ENCODE measurements around the gene C1orf87.

The C1orf87 gene

DNA sequence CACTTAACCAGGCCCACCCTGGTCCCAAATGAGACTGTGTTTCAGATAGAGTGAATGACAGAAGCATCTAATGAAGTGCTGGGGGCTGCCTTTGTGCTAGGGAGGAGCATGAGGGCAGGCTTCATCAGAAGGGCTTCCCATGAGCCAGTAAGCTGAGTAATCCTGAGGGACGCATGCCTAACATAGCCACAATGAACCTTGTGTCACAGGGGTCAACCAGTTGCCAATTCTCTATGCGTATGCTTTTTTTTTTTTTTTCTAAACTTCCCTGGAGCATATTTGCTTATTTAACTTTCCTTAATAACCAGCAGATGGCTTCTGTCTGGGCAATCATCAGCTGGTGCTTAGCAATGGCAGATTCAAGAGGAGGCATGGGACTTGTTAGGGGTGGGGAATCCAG lies 121.5 kb downstream of the C1orf87 start:
- Histone ChIP-seq H3K27me3 (replicated peaks; ENCODE audit: control insufficient read depth, insufficient read depth, low read length) (no peaks in the 10 kb centered on the region), H3K36me3 (ENCODE audit: control insufficient read depth, insufficient read depth, low read length) (no peaks in the 10 kb centered on the region), H3K4me3 (replicated peaks; ENCODE audit: low read depth, low read length) (no peak overlapping the region)
- TF ChIP-seq, protein P1, sequence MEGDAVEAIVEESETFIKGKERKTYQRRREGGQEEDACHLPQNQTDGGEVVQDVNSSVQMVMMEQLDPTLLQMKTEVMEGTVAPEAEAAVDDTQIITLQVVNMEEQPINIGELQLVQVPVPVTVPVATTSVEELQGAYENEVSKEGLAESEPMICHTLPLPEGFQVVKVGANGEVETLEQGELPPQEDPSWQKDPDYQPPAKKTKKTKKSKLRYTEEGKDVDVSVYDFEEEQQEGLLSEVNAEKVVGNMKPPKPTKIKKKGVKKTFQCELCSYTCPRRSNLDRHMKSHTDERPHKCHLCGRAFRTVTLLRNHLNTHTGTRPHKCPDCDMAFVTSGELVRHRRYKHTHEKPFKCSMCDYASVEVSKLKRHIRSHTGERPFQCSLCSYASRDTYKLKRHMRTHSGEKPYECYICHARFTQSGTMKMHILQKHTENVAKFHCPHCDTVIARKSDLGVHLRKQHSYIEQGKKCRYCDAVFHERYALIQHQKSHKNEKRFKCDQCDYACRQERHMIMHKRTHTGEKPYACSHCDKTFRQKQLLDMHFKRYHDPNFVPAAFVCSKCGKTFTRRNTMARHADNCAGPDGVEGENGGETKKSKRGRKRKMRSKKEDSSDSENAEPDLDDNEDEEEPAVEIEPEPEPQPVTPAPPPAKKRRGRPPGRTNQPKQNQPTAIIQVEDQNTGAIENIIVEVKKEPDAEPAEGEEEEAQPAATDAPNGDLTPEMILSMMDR (IDR thresholded peaks at IDR 0.05; ENCODE audit: insufficient read depth, low read length, poor library complexity, severe bottlenecking): no peak
- no peak for DNase-seq (ENCODE audit: extremely low read depth, insufficient read length)

DNA sequence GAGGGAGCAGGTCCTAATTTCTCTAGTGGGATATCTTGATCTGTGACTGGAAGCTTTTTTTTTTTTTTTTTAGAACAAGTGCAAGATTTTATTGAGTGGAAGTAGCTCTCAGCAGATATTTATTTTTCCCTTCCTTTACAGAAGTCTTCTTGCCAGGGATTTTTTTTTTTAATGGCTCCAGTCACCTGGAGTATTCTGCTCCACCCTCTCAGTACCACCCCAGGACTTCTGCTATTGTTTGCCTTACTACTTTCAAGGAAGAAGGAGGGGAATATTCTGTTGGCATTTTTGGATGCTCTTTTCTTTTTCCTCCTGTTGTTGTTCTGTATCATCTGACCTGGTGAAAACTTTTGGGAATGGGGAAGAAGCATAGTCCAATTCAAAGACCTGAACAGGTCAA lies 123.9 kb downstream of the C1orf87 start:
- H3K27me3 ChIP-seq (replicated peaks; ENCODE audit: control insufficient read depth, insufficient read depth, low read length): no peaks in the 10 kb centered on the region
- no peak for DNase-seq (ENCODE audit: extremely low read depth, insufficient read length)
- TF ChIP-seq, protein P1 (IDR thresholded peaks at IDR 0.05; ENCODE audit: insufficient read depth, low read length, poor library complexity, severe bottlenecking): no peak
- no peak overlapping the region for H3K4me3 ChIP-seq (replicated peaks; ENCODE audit: low read depth, low read length)
- H3K36me3 ChIP-seq (ENCODE audit: control insufficient read depth, insufficient read depth, low read length): no peaks in the 10 kb centered on the region

DNA sequence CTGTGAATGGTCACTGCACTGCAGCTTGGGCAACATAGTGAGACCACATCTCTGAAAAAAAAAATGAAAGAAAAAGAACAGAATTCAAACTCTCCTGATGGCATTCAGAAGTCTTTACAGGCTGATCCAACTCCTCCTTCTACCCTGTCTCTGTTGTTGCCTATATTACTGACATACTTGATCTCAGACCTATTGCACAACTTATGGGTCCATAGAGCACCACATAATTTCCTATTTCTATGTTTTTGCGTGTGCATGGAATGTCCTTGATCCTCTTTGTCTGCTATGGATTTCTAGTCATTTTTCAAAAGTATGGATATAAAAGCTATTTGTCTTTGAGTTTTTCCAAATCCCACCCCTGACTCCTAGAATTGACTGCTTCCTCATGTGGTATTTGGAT lies 124.6 kb downstream of the C1orf87 start:
- Histone ChIP-seq H3K27me3 (replicated peaks; ENCODE audit: control insufficient read depth, insufficient read depth, low read length) (no peaks in the 10 kb centered on the region), H3K4me3 (replicated peaks; ENCODE audit: low read depth, low read length) (no peak overlapping the region), H3K36me3 (ENCODE audit: control insufficient read depth, insufficient read depth, low read length) (no peaks in the 10 kb centered on the region)
- TF ChIP-seq, protein P1 (IDR thresholded peaks at IDR 0.05; ENCODE audit: insufficient read depth, low read length, poor library complexity, severe bottlenecking): no peak
- no peak for DNase-seq (ENCODE audit: extremely low read depth, insufficient read length)

DNA sequence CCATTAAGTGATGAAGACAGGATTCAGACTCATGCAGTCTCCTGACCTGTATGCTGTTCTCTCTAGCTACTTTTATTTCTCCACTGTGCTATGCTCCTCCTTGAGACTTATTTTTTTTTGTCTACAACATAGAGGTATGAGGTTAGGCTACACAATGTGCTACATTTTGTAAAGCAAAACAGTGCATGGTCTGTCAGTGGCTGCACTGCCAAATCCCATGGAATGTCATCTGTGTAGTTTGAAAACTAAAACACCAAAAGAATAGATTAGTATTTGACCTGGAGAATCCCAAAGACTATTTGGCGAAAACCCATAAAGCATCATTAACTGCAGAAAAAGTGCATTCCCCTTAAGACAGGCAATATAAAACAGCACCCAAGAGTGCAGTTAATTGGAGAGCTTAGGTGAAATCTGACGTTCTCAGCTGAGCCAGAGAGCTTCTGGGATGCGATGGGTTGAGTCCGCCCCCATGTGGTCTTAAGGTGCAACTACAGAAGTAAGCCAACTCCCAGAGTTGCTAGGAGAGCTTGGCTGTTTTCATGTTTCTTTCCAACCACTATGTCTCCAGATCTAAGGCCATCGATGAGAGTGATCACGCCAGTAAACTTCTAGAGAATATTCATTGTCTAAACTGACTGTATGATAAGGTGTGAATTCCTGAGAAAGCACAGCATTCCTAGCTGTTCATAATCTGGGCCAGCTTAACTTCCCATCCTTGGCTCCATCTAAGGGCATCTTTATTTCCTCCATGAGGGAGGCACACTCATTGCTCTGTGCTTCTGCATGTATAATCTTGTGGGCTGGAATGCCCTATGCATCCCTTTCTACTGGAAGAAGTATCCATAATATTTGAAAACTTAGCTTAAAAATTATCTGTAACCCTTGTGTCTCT lies 126.3 kb downstream of the C1orf87 start:
- Histone ChIP-seq H3K36me3 (ENCODE audit: control insufficient read depth, insufficient read depth, low read length) (no peaks in the 10 kb centered on the region), H3K4me3 (replicated peaks; ENCODE audit: low read depth, low read length) (no peak overlapping the region), H3K27me3 (replicated peaks; ENCODE audit: control insufficient read depth, insufficient read depth, low read length) (no peaks in the 10 kb centered on the region)
- TF ChIP-seq, protein P1 (IDR thresholded peaks at IDR 0.05; ENCODE audit: insufficient read depth, low read length, poor library complexity, severe bottlenecking): peak; percentile 89
- no peak for DNase-seq (ENCODE audit: extremely low read depth, insufficient read length)

DNA sequence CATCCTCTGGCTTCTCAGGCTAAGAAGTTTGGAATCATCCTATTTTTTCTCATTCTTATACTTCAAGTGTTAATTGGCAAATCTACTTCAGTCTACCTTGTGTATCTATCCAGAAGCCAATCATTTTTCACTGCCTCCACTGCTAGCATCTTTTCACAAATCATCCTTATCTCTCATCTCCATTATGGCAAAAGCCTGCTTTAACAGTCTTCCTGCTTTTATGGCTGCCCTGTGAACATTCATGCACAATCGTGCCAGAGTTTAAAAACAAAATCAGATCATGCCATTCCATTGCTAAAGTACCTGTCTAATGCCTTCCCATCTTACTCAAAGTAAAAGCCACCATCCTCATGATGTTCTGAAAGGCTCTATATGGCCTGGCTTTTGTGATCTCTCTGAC lies 127.8 kb downstream of the C1orf87 start:
- Histone ChIP-seq H3K36me3 (ENCODE audit: control insufficient read depth, insufficient read depth, low read length) (no peaks in the 10 kb centered on the region), H3K4me3 (replicated peaks; ENCODE audit: low read depth, low read length) (no peak overlapping the region), H3K27me3 (replicated peaks; ENCODE audit: control insufficient read depth, insufficient read depth, low read length) (no peaks in the 10 kb centered on the region; the same call in 1 of the 2 replicates)
- DNase-seq (ENCODE audit: extremely low read depth, insufficient read length): no peak
- TF ChIP-seq, protein P1 (IDR thresholded peaks at IDR 0.05; ENCODE audit: insufficient read depth, low read length, poor library complexity, severe bottlenecking): no peak

All from GM06990 (cell line).